Measurements from ENCODE around the gene EDIL3. TPM values are rescaled to one million over a fixed set of nuclear protein-coding genes. Genes with fewer than 3 reads are reported as not detected.

EDIL3 gene
- total RNA-seq, 2 experiments from 2014 or later, result not detected

DNA sequence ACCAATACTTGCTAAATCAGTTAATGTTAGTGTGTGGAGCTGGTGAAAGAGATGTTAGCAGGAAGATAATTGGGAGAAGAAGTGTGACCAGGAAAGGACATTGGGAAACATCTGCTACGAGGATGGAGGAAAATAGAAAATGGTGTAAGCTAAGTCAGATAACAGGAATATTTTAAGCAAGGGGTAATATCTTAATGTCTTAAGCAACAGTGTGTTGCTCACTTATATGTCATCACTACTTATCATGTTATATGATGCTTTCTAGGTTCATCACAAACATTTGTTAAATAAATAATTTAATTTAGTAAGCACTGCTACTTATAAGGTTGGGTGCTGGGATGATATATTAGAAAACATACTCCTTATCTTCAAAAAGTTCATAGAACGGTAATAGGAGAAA lies 326.1 kb downstream of the EDIL3 start:
- H3K36me3 Mint-ChIP-seq (ENCODE audit: low read depth), result no peaks in the 10 kb centered on the region
- no peak for DNase-seq
- POLR2A ChIA-PET, result interaction anchor here (0.8 kb wide), 1 partner anchor 20 kb away, joined by 3 read pairs; no protein-coding TSS in a partner anchor
- no peak overlapping the region for H3K27ac Mint-ChIP-seq
- H3K9me3 Mint-ChIP-seq, result peaks cover 2% of the 10 kb centered on the region
- TF ChIP-seq CTCF (IDR thresholded peaks at IDR 0.05), result no peak
- no peak overlapping the region for H3K4me3 Mint-ChIP-seq
- no peak for ATAC-seq
- intact Hi-C loops (cut with micrococcal nuclease), result no loop called here
- CTCF ChIA-PET, result no interaction called here
- no peaks in the 10 kb centered on the region for H3K4me1 Mint-ChIP-seq (ENCODE audit: low read depth)
- H3K27me3 Mint-ChIP-seq, result no peaks in the 10 kb centered on the region

- Mint-ChIP-seq H3K27me3 (no peaks in the 10 kb centered on the region), H3K4me3 (no peak overlapping the region), H3K4me1 (ENCODE audit: low read depth) (no peaks in the 10 kb centered on the region), H3K9me3 (peaks cover 2% of the 10 kb centered on the region), H3K36me3 (ENCODE audit: low read depth) (no peaks in the 10 kb centered on the region), H3K27ac (no peak overlapping the region)
- ATAC-seq, result no peak
- ChIA-PET CTCF (no interaction called here), POLR2A (no interaction called here)
- intact Hi-C loops (cut with micrococcal nuclease), result no loop called here
- no peak for TF ChIP-seq CTCF (IDR thresholded peaks at IDR 0.05)
- DNase-seq, result no peak
Observed at GRCh38 chr5:84057211-84057610, 327.5 kb downstream of the EDIL3 start.

DNA sequence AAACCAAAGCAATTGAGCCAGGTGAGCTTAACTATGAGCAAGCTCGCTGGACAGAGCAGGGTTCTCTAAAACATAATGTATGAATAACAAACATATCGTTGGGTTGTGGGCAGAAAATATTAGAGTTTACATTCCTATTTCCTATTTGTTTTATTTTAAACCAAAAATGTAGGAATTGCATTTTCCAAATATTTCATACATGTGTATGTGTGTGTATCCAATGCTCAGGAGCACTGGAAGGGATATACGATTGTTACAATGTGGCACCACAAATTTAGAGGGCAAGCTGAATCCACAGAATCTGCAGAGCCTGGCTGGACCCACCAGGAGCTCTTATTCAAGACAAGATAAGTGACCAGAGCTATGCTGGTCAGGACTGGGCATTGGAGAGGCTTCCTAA lies 338.7 kb downstream of the EDIL3 start:
- Mint-ChIP-seq H3K4me3 (no peak overlapping the region), H3K27ac (no peak overlapping the region), H3K9me3 (peaks cover 3% of the 10 kb centered on the region), H3K36me3 (ENCODE audit: low read depth) (no peaks in the 10 kb centered on the region), H3K4me1 (ENCODE audit: low read depth) (no peaks in the 10 kb centered on the region), H3K27me3 (no peaks in the 10 kb centered on the region)
- ChIA-PET CTCF (no interaction called here), POLR2A (no interaction called here)
- intact Hi-C loops (cut with micrococcal nuclease), result no loop called here
- DNase-seq (no peak), ATAC-seq (no peak)
- TF ChIP-seq CTCF (IDR thresholded peaks at IDR 0.05), result no peak

GRCh38 chr5:84036842-84037241 lies 347.8 kb downstream of the EDIL3 start:
- no peak for DNase-seq
- intact Hi-C loops (cut with micrococcal nuclease), result no loop called here
- CTCF ChIA-PET, result no interaction called here
- no peaks in the 10 kb centered on the region for H3K27me3 Mint-ChIP-seq
- POLR2A ChIA-PET, result no interaction called here
- H3K36me3 Mint-ChIP-seq (ENCODE audit: low read depth), result no peaks in the 10 kb centered on the region
- H3K4me1 Mint-ChIP-seq (ENCODE audit: low read depth), result no peaks in the 10 kb centered on the region
- H3K27ac Mint-ChIP-seq, result no peak overlapping the region
- no peaks in the 10 kb centered on the region for H3K9me3 Mint-ChIP-seq
- no peak for ATAC-seq
- no peak overlapping the region for H3K4me3 Mint-ChIP-seq
- TF ChIP-seq CTCF (IDR thresholded peaks at IDR 0.05), result no peak

GRCh38 chr5:84032324-84032723 lies 352.4 kb downstream of the EDIL3 start:
- ATAC-seq, result no peak
- ChIA-PET POLR2A (no interaction called here), CTCF (no interaction called here)
- TF ChIP-seq CTCF (IDR thresholded peaks at IDR 0.05), result no peak
- no peaks in the 10 kb centered on the region for H3K36me3 Mint-ChIP-seq (ENCODE audit: low read depth)
- no peaks in the 10 kb centered on the region for H3K4me1 Mint-ChIP-seq (ENCODE audit: low read depth)
- intact Hi-C loops (cut with micrococcal nuclease), result no loop called here
- H3K27ac Mint-ChIP-seq, result no peak overlapping the region
- no peak overlapping the region for H3K4me3 Mint-ChIP-seq
- DNase-seq, result no peak
- peaks cover 2% of the 10 kb centered on the region for H3K9me3 Mint-ChIP-seq
- no peaks in the 10 kb centered on the region for H3K27me3 Mint-ChIP-seq
